Amniotic stem cell (primary cell): ENCODE results near the gene ARHGEF11.
"Not testable (repeated sequence)": the region's sequence is repeated elsewhere in the genome, so short reads cannot be mapped to it uniquely, and the experiment has no call there.

Source experiments
- DNase-seq: peaks from one replicate; lab custom pipeline; 2025; lab: John Stamatoyannopoulos, UW

Gene ARHGEF11

GRCh38 chr1:157045250-157046218, at the start of gene ARHGEF11:
ARHGEF11 (minus strand) TSS chr1:157045742; CDS start chr1:157044330, 1,412 bp downstream.
- DNase-seq, result peak; percentile 81

GRCh38 chr1:157095091-157095490, 49.5 kb upstream of the ARHGEF11 start:
- DNase-seq, result no peak

GRCh38 chr1:157092831-157093230, 47.3 kb upstream of the ARHGEF11 start:
- DNase-seq, result no peak

GRCh38 chr1:157091668-157092273, 46.2 kb upstream of the ARHGEF11 start:
- no peak for DNase-seq

- no peak for DNase-seq
Observed at GRCh38 chr1:157091186-157091585, 45.6 kb upstream of the ARHGEF11 start.

GRCh38 chr1:157090771-157091170, 45.2 kb upstream of the ARHGEF11 start:
- DNase-seq, result no peak

GRCh38 chr1:157090196-157090647, 44.7 kb upstream of the ARHGEF11 start:
- peak; percentile 75 for DNase-seq

- no peak for DNase-seq
Observed at GRCh38 chr1:157089789-157090188, 44.2 kb upstream of the ARHGEF11 start.

GRCh38 chr1:157088607-157089006, 43.1 kb upstream of the ARHGEF11 start:
- DNase-seq, result no peak

GRCh38 chr1:157087030-157087429, 41.5 kb upstream of the ARHGEF11 start:
- DNase-seq, result no peak

GRCh38 chr1:157086299-157086698, 40.8 kb upstream of the ARHGEF11 start:
- no peak for DNase-seq

- no peak for DNase-seq
Observed at GRCh38 chr1:157085421-157085820, 39.9 kb upstream of the ARHGEF11 start.

GRCh38 chr1:157084720-157085119, 39.2 kb upstream of the ARHGEF11 start:
- DNase-seq, result no peak

GRCh38 chr1:157081707-157082106, 36.2 kb upstream of the ARHGEF11 start:
- DNase-seq, result no peak

GRCh38 chr1:157080714-157081113, 35.2 kb upstream of the ARHGEF11 start:
- DNase-seq, result no peak

GRCh38 chr1:157077394-157077793, 31.9 kb upstream of the ARHGEF11 start:
- DNase-seq, result no peak

- peak; percentile 24 for DNase-seq
Observed at GRCh38 chr1:157073944-157074685, 28.6 kb upstream of the ARHGEF11 start.

GRCh38 chr1:157069601-157070000, 24.1 kb upstream of the ARHGEF11 start:
- DNase-seq, result no peak

GRCh38 chr1:157059241-157059640, 13.7 kb upstream of the ARHGEF11 start:
- not testable (repeated sequence) for DNase-seq

GRCh38 chr1:157056269-157056668, 10.7 kb upstream of the ARHGEF11 start:
- DNase-seq, result no peak

- not testable (repeated sequence) for DNase-seq
Observed at GRCh38 chr1:157055729-157056128, 10.2 kb upstream of the ARHGEF11 start.

- DNase-seq, result no peak
Observed at GRCh38 chr1:157050836-157051235, 5.3 kb upstream of the ARHGEF11 start.
